Measurements from ENCODE around the gene ZNRF3. TPM values are rescaled to one million over a fixed set of nuclear protein-coding genes. Genes with fewer than 3 reads are reported as not detected.

The ZNRF3 gene
- total RNA-seq, 1 donor from 2014 or later = 4.1 TPM

- H4K20me1 ChIP-seq (ENCODE audit: low read depth) = peaks cover 61% of the 10 kb centered on the region
- H3F3A ChIP-seq (ENCODE audit: low read depth) = peaks cover 39% of the 10 kb centered on the region
- H3K9me3 ChIP-seq (ENCODE audit: low read depth) = no peaks in the 10 kb centered on the region
- H3K9ac ChIP-seq = peak overlapping the region; percentile 36
- no peaks in the 10 kb centered on the region for H3K27me3 ChIP-seq
- H3K36me3 Mint-ChIP-seq = peaks cover 48% of the 10 kb centered on the region
- DNase-seq (ENCODE audit: low spot score) = no peak
- no peaks in the 10 kb centered on the region for H3K36me3 ChIP-seq
- H3K79me2 ChIP-seq (ENCODE audit: low read depth) = peaks cover 20% of the 10 kb centered on the region
- no peak for TF ChIP-seq EZH2 (IDR thresholded peaks at IDR 0.05)
- no peak for TF ChIP-seq CTCF (IDR thresholded peaks at IDR 0.05)
- no peak for TF ChIP-seq EZH2phosphoT487 (IDR thresholded peaks at IDR 0.05)
- peaks cover 4% of the 10 kb centered on the region for H3K27me3 Mint-ChIP-seq (ENCODE audit: insufficient read depth, low read depth)
- peak overlapping the region; percentile 86 for H3K27ac Mint-ChIP-seq
- H3K4me1 Mint-ChIP-seq = peaks cover 78% of the 10 kb centered on the region
- peak overlapping the region; percentile 81 for H3K4me3 Mint-ChIP-seq
- H3K4me1 ChIP-seq = peaks cover 27% of the 10 kb centered on the region
- H3K9me3 Mint-ChIP-seq = no peaks in the 10 kb centered on the region
- no peak overlapping the region for H2AFZ ChIP-seq (replicated peaks)
- H3K4me3 ChIP-seq = peak overlapping the region; percentile 62
- H3K4me2 ChIP-seq = peak overlapping the region; percentile 96
- no peak overlapping the region for H3K27ac ChIP-seq
Observed at GRCh38 chr22:29030016-29030617, 146.7 kb downstream of the ZNRF3 start.

- Mint-ChIP-seq H3K9me3 (no peaks in the 10 kb centered on the region), H3K27ac (peak overlapping the region; percentile 96), H3K27me3 (ENCODE audit: insufficient read depth, low read depth) (peaks cover 4% of the 10 kb centered on the region), H3K4me1 (peaks cover 76% of the 10 kb centered on the region), H3K36me3 (peaks cover 45% of the 10 kb centered on the region), H3K4me3 (peak overlapping the region; percentile 81)
- Histone ChIP-seq H2AFZ (replicated peaks) (no peak overlapping the region), H3K36me3 (no peaks in the 10 kb centered on the region), H4K20me1 (ENCODE audit: low read depth) (peaks cover 56% of the 10 kb centered on the region), H3K27ac (no peak overlapping the region), H3K79me2 (ENCODE audit: low read depth) (peaks cover 22% of the 10 kb centered on the region), H3K9ac (peak overlapping the region; percentile 36), H3K9me3 (ENCODE audit: low read depth) (no peaks in the 10 kb centered on the region), H3K4me1 (peaks cover 27% of the 10 kb centered on the region), H3F3A (ENCODE audit: low read depth) (peaks cover 39% of the 10 kb centered on the region), H3K27me3 (no peaks in the 10 kb centered on the region), H3K4me2 (peak overlapping the region; percentile 96), H3K4me3 (peak overlapping the region; percentile 62)
- peak; percentile 79 for DNase-seq (ENCODE audit: low spot score)
- TF ChIP-seq EZH2phosphoT487 (IDR thresholded peaks at IDR 0.05) = no peak
- no peak for TF ChIP-seq EZH2 (IDR thresholded peaks at IDR 0.05)
- no peak for TF ChIP-seq CTCF (IDR thresholded peaks at IDR 0.05)
Observed at GRCh38 chr22:29030618-29031226, 147.3 kb downstream of the ZNRF3 start.

GRCh38 chr22:29031227-29032011, 148.0 kb downstream of the ZNRF3 start:
- H3K36me3 Mint-ChIP-seq = peaks cover 38% of the 10 kb centered on the region
- TF ChIP-seq EZH2 (IDR thresholded peaks at IDR 0.05) (no peak), CTCF (IDR thresholded peaks at IDR 0.05) (no peak), EZH2phosphoT487 (IDR thresholded peaks at IDR 0.05) (no peak)
- Histone ChIP-seq H3K27me3 (no peaks in the 10 kb centered on the region), H3K9me3 (ENCODE audit: low read depth) (no peaks in the 10 kb centered on the region), H3K4me1 (peaks cover 27% of the 10 kb centered on the region), H4K20me1 (ENCODE audit: low read depth) (peaks cover 56% of the 10 kb centered on the region), H3K9ac (no peak overlapping the region), H3K4me2 (peak overlapping the region; percentile 96), H3K4me3 (peak overlapping the region; percentile 62), H3K36me3 (no peaks in the 10 kb centered on the region), H3K27ac (no peak overlapping the region), H2AFZ (replicated peaks) (no peak overlapping the region), H3F3A (ENCODE audit: low read depth) (peaks cover 39% of the 10 kb centered on the region), H3K79me2 (ENCODE audit: low read depth) (peaks cover 22% of the 10 kb centered on the region)
- peaks cover 4% of the 10 kb centered on the region for H3K27me3 Mint-ChIP-seq (ENCODE audit: insufficient read depth, low read depth)
- peak overlapping the region; percentile 72 for H3K4me3 Mint-ChIP-seq
- peak overlapping the region; percentile 96 for H3K27ac Mint-ChIP-seq
- DNase-seq (ENCODE audit: low spot score) = peak; percentile 66
- H3K9me3 Mint-ChIP-seq = no peaks in the 10 kb centered on the region
- H3K4me1 Mint-ChIP-seq = peaks cover 76% of the 10 kb centered on the region
